Astrocyte of the spinal cord (primary cell): ENCODE data around the gene SPEF2.
A peak's percentile ranks its signal among the peaks of the same experiment; 100 is the strongest.

Experiments used
- DNase-seq: peaks from one replicate; pipeline ENCODE4 v3.0.0; 2011; ENCODE audit warnings: low read depth, low spot score
- H3K4me3 ChIP-seq: 2 replicates; pipeline ENCODE4 v1.5.1; 2011; ENCODE audit warnings: low read depth, mild to moderate bottlenecking, low read length, moderate library complexity
- CTCF ChIP-seq: IDR thresholded peaks from 2 replicates; pipeline ENCODE4 v1.5.1; 2012; ENCODE audit warnings: low read depth, mild to moderate bottlenecking, low read length, inconsistent platforms
- in situ Hi-C: cut with HindIII; loops from 2 replicates; pipeline ENCODE4 v1.10.0; 2017; ENCODE audit warnings: low sequenced_read_pairs

SPEF2 gene

GRCh38 chr5:35687961-35688360, 70.3 kb downstream of the SPEF2 start:
- no peak for TF ChIP-seq CTCF
- no peak for DNase-seq
- in situ Hi-C loops = no loop called here
- no peak overlapping the region for H3K4me3 ChIP-seq

- DNase-seq = no peak
- H3K4me3 ChIP-seq = no peak overlapping the region
- no peak for TF ChIP-seq CTCF
- in situ Hi-C loops = no loop called here
These were observed 76.8 kb downstream of the SPEF2 start for GRCh38 chr5:35694481-35694880.

GRCh38 chr5:35698047-35698808, 80.6 kb downstream of the SPEF2 start:
- in situ Hi-C loops = no loop called here

GRCh38 chr5:35707659-35708058, 90.0 kb downstream of the SPEF2 start:
- no peak for TF ChIP-seq CTCF
- no peak for DNase-seq
- no peak overlapping the region for H3K4me3 ChIP-seq
- in situ Hi-C loops = no loop called here

More at GRCh38 chr5:35698047-35698808, 80.6 kb downstream of the SPEF2 start:
- no peak overlapping the region for H3K4me3 ChIP-seq
- TF ChIP-seq CTCF = no peak
- no peak for DNase-seq

- in situ Hi-C loops = no loop called here
- TF ChIP-seq CTCF = no peak
- DNase-seq = no peak
- H3K4me3 ChIP-seq = no peak overlapping the region
These were observed 92.0 kb downstream of the SPEF2 start for GRCh38 chr5:35709688-35710087.

GRCh38 chr5:35717718-35718117, 100.1 kb downstream of the SPEF2 start:
- in situ Hi-C loops = no loop called here
- no peak overlapping the region for H3K4me3 ChIP-seq
- DNase-seq = no peak
- peak; percentile 6 for TF ChIP-seq CTCF
